Measurements from ENCODE around the gene MS4A2.

- TF ChIP-seq EZH2 (IDR thresholded peaks at IDR 0.05; ENCODE audit: borderline replicate concordance, low read depth, low read length, severe bottlenecking) (no peak), CTCF (IDR thresholded peaks at IDR 0.05; ENCODE audit: borderline replicate concordance, extremely low read depth, low read length, poor library complexity, severe bottlenecking) (no peak)
These were observed 28.7 kb downstream of the MS4A2 start for GRCh38 chr11:60116996-60117790.
